Measurements from ENCODE around the gene LRIG2.

DNA sequence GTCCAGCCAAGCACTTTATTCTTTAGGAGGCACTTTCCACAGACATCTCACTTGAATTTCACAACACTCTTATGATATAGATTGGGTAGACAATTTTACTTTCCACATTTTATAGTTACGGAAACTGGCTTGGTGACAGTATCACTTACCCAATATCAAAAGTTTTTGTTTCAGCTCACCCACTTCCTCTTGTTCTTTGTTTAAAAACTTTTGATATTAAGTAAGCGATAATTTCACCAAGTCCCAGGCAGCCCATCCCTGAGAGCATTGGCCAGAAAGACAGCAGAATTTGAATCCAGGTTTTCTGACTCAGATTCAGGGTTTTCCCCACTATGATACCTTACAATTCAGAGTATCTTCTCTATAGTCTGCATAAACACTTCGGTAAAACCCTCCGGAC, 60.0 kb downstream of the LRIG2 start:
- TF ChIP-seq, protein P1, sequence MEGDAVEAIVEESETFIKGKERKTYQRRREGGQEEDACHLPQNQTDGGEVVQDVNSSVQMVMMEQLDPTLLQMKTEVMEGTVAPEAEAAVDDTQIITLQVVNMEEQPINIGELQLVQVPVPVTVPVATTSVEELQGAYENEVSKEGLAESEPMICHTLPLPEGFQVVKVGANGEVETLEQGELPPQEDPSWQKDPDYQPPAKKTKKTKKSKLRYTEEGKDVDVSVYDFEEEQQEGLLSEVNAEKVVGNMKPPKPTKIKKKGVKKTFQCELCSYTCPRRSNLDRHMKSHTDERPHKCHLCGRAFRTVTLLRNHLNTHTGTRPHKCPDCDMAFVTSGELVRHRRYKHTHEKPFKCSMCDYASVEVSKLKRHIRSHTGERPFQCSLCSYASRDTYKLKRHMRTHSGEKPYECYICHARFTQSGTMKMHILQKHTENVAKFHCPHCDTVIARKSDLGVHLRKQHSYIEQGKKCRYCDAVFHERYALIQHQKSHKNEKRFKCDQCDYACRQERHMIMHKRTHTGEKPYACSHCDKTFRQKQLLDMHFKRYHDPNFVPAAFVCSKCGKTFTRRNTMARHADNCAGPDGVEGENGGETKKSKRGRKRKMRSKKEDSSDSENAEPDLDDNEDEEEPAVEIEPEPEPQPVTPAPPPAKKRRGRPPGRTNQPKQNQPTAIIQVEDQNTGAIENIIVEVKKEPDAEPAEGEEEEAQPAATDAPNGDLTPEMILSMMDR (IDR thresholded peaks at IDR 0.05; ENCODE audit: extremely low read depth in 1 of 2, insufficient read depth in 1 of 2, low read depth in 1 of 2, low read length in 2 of 2), result no peak
- TF ChIP-seq POLR2AphosphoS5 (IDR thresholded peaks at IDR 0.05; ENCODE audit: insufficient read depth, low read depth, low read length), result no peak
- TF ChIP-seq EZH2 (IDR thresholded peaks at IDR 0.05; ENCODE audit: borderline replicate concordance, low read depth, low read length, severe bottlenecking), result no peak
